HepG2 (cell line): ENCODE measurements around the gene STX1B. TPM values are rescaled to one million over a fixed set of nuclear protein-coding genes. Genes with fewer than 3 reads are reported as not detected.

Experiments
- ATAC-seq: fragments of 200-7000 bp; cut with Tn5 transposase; 3 replicates; pipeline ENCODE4 v1.9.1; 2020; ENCODE audit warnings: mild to moderate bottlenecking, moderate library complexity
- BruUV-seq: library from RNA; stranded (reverse); fragments of 400-500 nt; replicated peaks from 2 replicates; lab custom pipeline; 2021; lab: Mats Ljungman, UMichigan
- CTCF ChIA-PET: fragments of 300-600 bp; formaldehyde crosslinking; extraction: SDS; loops from one replicate; lab custom pipeline; 2021; ENCODE audit warnings: low total read pairs, inconsistent platforms, low intra/inter-chr PET ratio; lab: Yijun Ruan, JAX
- POLR2A ChIA-PET: fragments of 350-600 bp; sonication (Branson Sonifier 250); formaldehyde crosslinking; loops from one replicate; lab custom pipeline; 2020; ENCODE audit warnings: antibody characterized with exemption, inconsistent platforms; lab: Yijun Ruan, JAX
- DNase-seq: peaks from one replicate; pipeline ENCODE4 v3.0.0-alpha.2; 2015; ENCODE audit warnings: low spot score
- FAIRE-seq: peaks from 3 replicates; lab custom pipeline; 2011; peaks lifted over from hg19 to GRCh38; lab: Jason Lieb, UNC
- H2AFZ ChIP-seq: one replicate; pipeline ENCODE4 v1.6.1; 2011; ENCODE audit warnings: low read length, inconsistent platforms
- H3K27ac ChIP-seq: fragments of 300-600 bp; 3 replicates; pipeline ENCODE4 v1.8.0; 2011; ENCODE audit warnings: mixed run types, mild to moderate bottlenecking, mixed read lengths, low read length, inconsistent platforms; ENCODE audit not compliant: insufficient read depth; ENCODE audit errors: extremely low read length
- H3K27me3 ChIP-seq, 2 experiments: fragments of 200-600 bp in 1 of 2; 2 replicates in 1 of 2; 3 replicates in 1 of 2; pipeline versions ENCODE4 v1.6.0 to v1.8.0; 2011; ENCODE audit warnings: low read length in 2 of 2, mild to moderate bottlenecking in 2 of 2, moderate library complexity in 2 of 2, inconsistent platforms in 1 of 2; ENCODE audit not compliant: insufficient read depth in 2 of 2, control insufficient read depth in 1 of 2
- H3K36me3 ChIP-seq, 2 experiments: fragments of 200-600 bp in 1 of 2; replicated peaks in 1 of 2; 2 replicates in 1 of 2; 3 replicates in 1 of 2; pipeline versions ENCODE4 v1.5.1 to v1.8.0; 2011; ENCODE audit warnings: low read length in 2 of 2, inconsistent platforms in 1 of 2; ENCODE audit not compliant: insufficient read depth in 2 of 2, control insufficient read depth in 1 of 2
- H3K4me1 ChIP-seq: 2 replicates; pipeline ENCODE4 v1.5.1; 2012; ENCODE audit warnings: low read length, inconsistent platforms; ENCODE audit not compliant: insufficient read depth
- H3K4me2 ChIP-seq: 2 replicates; pipeline ENCODE4 v1.6.0; 2011; ENCODE audit warnings: low read depth, low read length, inconsistent platforms
- H3K4me3 ChIP-seq, 3 experiments: fragments of 200-600 bp in 1 of 3; sonication (generic), shearing (Covaris generic) in 1 of 3; replicated peaks in 1 of 3; 2 replicates each; pipeline ENCODE4 v1.5.1; 2011 to 2016; ENCODE audit warnings: low read length in 3 of 3, inconsistent platforms in 2 of 3, low read depth in 2 of 3, mild to moderate bottlenecking in 2 of 3, control low read depth in 1 of 3, mixed read lengths in 1 of 3; ENCODE audit not compliant: insufficient read depth in 1 of 3
- H3K79me2 ChIP-seq: one replicate; pipeline ENCODE4 v1.6.1; 2011; ENCODE audit warnings: low read length, inconsistent platforms; ENCODE audit not compliant: insufficient read depth
- H3K9ac ChIP-seq: 2 replicates; pipeline ENCODE4 v1.6.0; 2011; ENCODE audit warnings: mild to moderate bottlenecking, low read depth, low read length, inconsistent platforms; ENCODE audit not compliant: insufficient read depth
- H3K9me3 ChIP-seq: 2 replicates; pipeline ENCODE4 v1.5.1; 2012; ENCODE audit warnings: mild to moderate bottlenecking, low read length
- H4K20me1 ChIP-seq: 2 replicates; pipeline ENCODE4 v1.6.0; 2011; ENCODE audit warnings: inconsistent platforms, mild to moderate bottlenecking, low read length, moderate library complexity; ENCODE audit not compliant: insufficient read depth
- AHDC1 ChIP-seq: sonication (generic); formaldehyde crosslinking; IDR thresholded peaks from 2 replicates; pipeline ENCODE4 v1.5.1; 2020; ENCODE audit warnings: mild to moderate bottlenecking, missing genetic modification reagents, borderline replicate concordance
- DBP ChIP-seq: sonication (generic); formaldehyde crosslinking; IDR thresholded peaks from 2 replicates; pipeline ENCODE4 v1.4.0; 2020; ENCODE audit warnings: missing genetic modification reagents; ENCODE audit errors: not compliant biosample characterization
- IKZF1 ChIP-seq: fragments of 450-650 bp; IDR thresholded peaks from 2 replicates; pipeline ENCODE4 v1.7.1; 2016
- JUNB ChIP-seq: sonication (generic); formaldehyde crosslinking; IDR thresholded peaks from 2 replicates; pipeline ENCODE4 v1.8.0; 2022; ENCODE audit warnings: missing genetic modification reagents, mild to moderate bottlenecking, borderline replicate concordance
- MIER2 ChIP-seq: IDR thresholded peaks from 2 replicates; pipeline ENCODE4 v1.6.1; 2016; ENCODE audit warnings: missing biosample characterization, missing genetic modification reagents
- MIXL1 ChIP-seq: IDR thresholded peaks from 2 replicates; pipeline ENCODE4 v1.6.1; 2016
- NONO ChIP-seq, 2 experiments: fragments of 450-650 bp in 1 of 2; sonication (generic) in 1 of 2; formaldehyde crosslinking in 1 of 2; IDR thresholded peaks in 1 of 2; conservative IDR thresholded peaks in 1 of 2; 2 replicates each; pipeline versions ENCODE4 v1.6.1 to v1.8.0; 2017 to 2022; ENCODE audit warnings: mild to moderate bottlenecking in 1 of 2, missing genetic modification reagents in 1 of 2, moderate library complexity in 1 of 2
- RAD21 ChIP-seq: fragments of 450-650 bp; formaldehyde crosslinking; IDR thresholded peaks from 2 replicates; pipeline ENCODE4 v1.5.0; 2020; ENCODE audit warnings: mild to moderate bottlenecking
- ZFX ChIP-seq: sonication (generic); formaldehyde crosslinking; IDR thresholded peaks from 2 replicates; pipeline ENCODE4 v1.4.0; 2020; ENCODE audit warnings: mild to moderate bottlenecking, low read depth, missing genetic modification reagents, moderate library complexity
- ZNF121 ChIP-seq: sonication (generic); formaldehyde crosslinking; IDR thresholded peaks from 2 replicates; pipeline ENCODE4 v1.5.0; 2020; ENCODE audit warnings: mild to moderate bottlenecking, missing genetic modification reagents
- ZNF326 ChIP-seq: sonication (generic); formaldehyde crosslinking; IDR thresholded peaks from 2 replicates; pipeline ENCODE4 v1.4.0; 2020; ENCODE audit warnings: missing genetic modification reagents, borderline replicate concordance
- ZNF687 ChIP-seq: sonication (generic); formaldehyde crosslinking; IDR thresholded peaks from 2 replicates; pipeline ENCODE4 v1.5.1; 2020; ENCODE audit warnings: mild to moderate bottlenecking, missing genetic modification reagents, moderate library complexity
- ZNF768 ChIP-seq: sonication (generic); formaldehyde crosslinking; IDR thresholded peaks from 2 replicates; pipeline ENCODE4 v1.4.0; 2020; ENCODE audit warnings: missing genetic modification reagents
- WGBS: methylation state at CpG from one replicate; pipeline ENCODE4 v1.1.6; 2017; ENCODE audit warnings: low lambda C conversion rate; 5-methylcytosine and 5-hydroxymethylcytosine counted together
- in situ Hi-C: cut with HindIII; loops from 2 replicates; pipeline ENCODE4 v1.10.0; 2017; ENCODE audit warnings: low pct_unique_long_range_greater_than_20kb; ENCODE audit not compliant: extremely low pct_ligation_motif_present
- intact Hi-C: fragments of 100-400 bp; cut with micrococcal nuclease; formaldehyde crosslinking; loops from one replicate; pipeline ENCODE4 v1.10.0; 2022; ENCODE audit not compliant: unreplicated experiment
- polyA plus RNA-seq, 8 experiments: library from polyadenylated mRNA; depleted of rRNA in 3 of 8; stranded (reverse) in 7 of 8; unstranded in 1 of 8; fragments of >200 nt; fragmentation: Illumina TruSeq in 4 of 8; extraction: Trizol in 4 of 8; gene quantifications; 2 replicates each; pipeline versions ENCODE4 v1.2.1 to v1.2.3, GENCODE V29; 2011 to 2016; ENCODE audit warnings: low read depth in 4 of 8, missing spikeins in 1 of 8, mixed read lengths in 1 of 8; ENCODE audit not compliant: insufficient read depth in 1 of 8
- total RNA-seq, 5 experiments: library from RNA; depleted of rRNA; stranded (reverse); fragments of >200 nt; fragmentation: Illumina TruSeq; extraction: Trizol; gene quantifications; 2 replicates each; pipeline ENCODE4 v1.2.3, GENCODE V29; 2016; ENCODE audit warnings: low read depth in 1 of 5

Gene STX1B
- total and polyA plus RNA-seq, 2 of the 13 experiments (the other 11 are each of a cell fraction or from before 2014, with no cell fraction given), result 2.1 to 3.0 TPM

- H3K4me2 ChIP-seq, result peak overlapping the region; percentile 45; the same call in 1 of the 2 replicates
- CTCF ChIA-PET, result no interaction called here
- FAIRE-seq (no peak), DNase-seq (no peak), ATAC-seq (no peak)
- no peak overlapping the region for H3K9ac ChIP-seq
- H2AFZ ChIP-seq, result no peak overlapping the region
- peak overlapping the region in 1 of 3 experiments; percentile 31; a peak in 1 of 6 replicates for H3K4me3 ChIP-seq
- peaks cover 6 to 14% of the 10 kb centered on the region in 2 experiments for H3K27me3 ChIP-seq
- 27% methylated on average over 16 of the region's 16 CpGs for WGBS
- no peaks in the 10 kb centered on the region for H3K9me3 ChIP-seq
- H3K36me3 ChIP-seq, result no peaks in the 10 kb centered on the region
- peaks cover 76% of the 10 kb centered on the region for H3K4me1 ChIP-seq
- in situ Hi-C loops (no loop called here), intact Hi-C loops (no loop called here)
- H4K20me1 ChIP-seq, result no peaks in the 10 kb centered on the region
- no peak overlapping the region for H3K27ac ChIP-seq
- no TSS peak for BruUV-seq
- no peaks in the 10 kb centered on the region for H3K79me2 ChIP-seq
- POLR2A ChIA-PET, result interaction anchor here (1.9 kb wide), 1 partner anchor 9 kb away, joined by 5 read pairs; no protein-coding TSS in a partner anchor
- TF ChIP-seq JUNB, result 0 out of 2 replicates have a peak, but pooled peaks have one; percentile 53
- TF ChIP-seq ZNF326 (CRISPR knock-in tag), result no peak
- no peak for TF ChIP-seq IKZF1
- no peak for TF ChIP-seq DBP (CRISPR knock-in tag)
- TF ChIP-seq RAD21 (CRISPR knock-in tag), result no peak
- TF ChIP-seq ZNF687 (CRISPR knock-in tag), result 0 out of 2 replicates have a peak, but pooled peaks have one; percentile 6
- no peak for TF ChIP-seq NONO (IDR thresholded peaks at IDR 0.05)
- TF ChIP-seq NONO (CRISPR knock-in tag; conservative IDR thresholded peaks at IDR 0.05), result peak; percentile 36; the same call in 1 of the 2 replicates
- TF ChIP-seq AHDC1 (CRISPR knock-in tag), result no peak
- TF ChIP-seq ZNF121 (CRISPR knock-in tag), result peak; percentile 85
- peak; percentile 95 for TF ChIP-seq ZNF768 (CRISPR knock-in tag)
- 0 out of 2 replicates have a peak, but pooled peaks have one; percentile 17 for TF ChIP-seq ZFX
- no peak for TF ChIP-seq MIXL1 (CRISPR knock-in tag)
- no peak for TF ChIP-seq MIER2
These were observed 4.9 kb downstream of the STX1B start for GRCh38 chr16:31005350-31006085.
